Measurements from ENCODE around the gene ALOX12B. TPM values are rescaled to one million over a fixed set of nuclear protein-coding genes. Genes with fewer than 3 reads are reported as not detected.

ALOX12B gene
- total RNA-seq, 1 donor from 2014 or later: not detected

DNA sequence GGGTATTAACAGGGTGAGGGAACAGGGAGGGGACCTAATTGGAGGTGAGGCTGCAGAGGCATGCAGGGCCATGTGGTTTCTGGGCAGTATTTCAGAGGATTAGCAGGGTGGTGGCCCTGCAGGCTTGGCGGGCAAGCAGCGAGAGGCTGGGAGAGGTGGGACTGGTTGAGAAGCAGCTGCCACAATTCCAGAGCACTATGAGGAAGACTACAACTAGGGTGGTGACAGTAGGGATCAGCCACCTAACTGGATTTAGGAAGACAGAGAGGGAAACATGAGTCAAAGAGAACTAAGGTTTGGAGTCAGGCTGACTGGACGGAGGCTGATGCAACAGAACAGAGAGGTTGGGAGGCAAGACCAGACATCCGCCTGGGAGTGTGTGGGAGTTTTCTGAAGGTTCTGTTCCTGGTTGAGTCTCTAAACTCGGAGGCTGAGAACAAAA is 18.5 kb upstream of the ALOX12B start:
- Histone ChIP-seq H3K9ac (ENCODE audit: low read depth in 1 of 3, low read length in 3 of 3) (no peak overlapping the region), H3K4me3 (ENCODE audit: low read length in 3 of 3) (no peak overlapping the region), H3K4me1 (ENCODE audit: control insufficient read depth in 3 of 3, insufficient read depth in 3 of 3, low read length in 3 of 3) (peaks cover 6 to 7% (median 6%) of the 10 kb centered on the region in 3 donors), H3K36me3 (ENCODE audit: control insufficient read depth in 3 of 3, insufficient read depth in 3 of 3, low read length in 3 of 3) (no peaks in the 10 kb centered on the region), H3K27me3 (ENCODE audit: control insufficient read depth in 3 of 3, insufficient read depth in 3 of 3, low read length in 3 of 3) (peaks cover 28 to 30% (median 28%) of the 10 kb centered on the region in 3 donors), H3K27ac (ENCODE audit: low read depth, low read length) (no peak overlapping the region), H3K9me3 (ENCODE audit: control insufficient read depth in 3 of 3, low read length in 3 of 3) (no peaks in the 10 kb centered on the region)

- no peaks in the 10 kb centered on the region for H3K9me3 ChIP-seq (ENCODE audit: control insufficient read depth in 3 of 3, low read length in 3 of 3)
- no peak overlapping the region for H3K9ac ChIP-seq (ENCODE audit: low read depth in 1 of 3, low read length in 3 of 3)
- no peaks in the 10 kb centered on the region for H3K36me3 ChIP-seq (ENCODE audit: control insufficient read depth in 3 of 3, insufficient read depth in 3 of 3, low read length in 3 of 3)
These were observed 17.4 kb upstream of the ALOX12B start for GRCh38 chr17:8104911-8105310.

GRCh38 chr17:8103549-8103948 is 16.0 kb upstream of the ALOX12B start:
- Histone ChIP-seq H3K4me3 (ENCODE audit: low read length in 3 of 3) (no peak overlapping the region), H3K9ac (ENCODE audit: low read depth in 1 of 3, low read length in 3 of 3) (no peak overlapping the region), H3K27ac (ENCODE audit: low read depth, low read length) (no peak overlapping the region), H3K4me1 (ENCODE audit: control insufficient read depth in 3 of 3, insufficient read depth in 3 of 3, low read length in 3 of 3) (no peaks in the 10 kb centered on the region), H3K27me3 (ENCODE audit: control insufficient read depth in 3 of 3, insufficient read depth in 3 of 3, low read length in 3 of 3) (peaks cover 5 to 8% (median 8%) of the 10 kb centered on the region in 3 donors), H3K36me3 (ENCODE audit: control insufficient read depth in 3 of 3, insufficient read depth in 3 of 3, low read length in 3 of 3) (no peaks in the 10 kb centered on the region), H3K9me3 (ENCODE audit: control insufficient read depth in 3 of 3, low read length in 3 of 3) (no peaks in the 10 kb centered on the region)

More at GRCh38 chr17:8104911-8105310, 17.4 kb upstream of the ALOX12B start:
- Histone ChIP-seq H3K4me1 (ENCODE audit: control insufficient read depth in 3 of 3, insufficient read depth in 3 of 3, low read length in 3 of 3) (peaks cover 2% of the 10 kb centered on the region in 3 donors), H3K27ac (ENCODE audit: low read depth, low read length) (no peak overlapping the region), H3K27me3 (ENCODE audit: control insufficient read depth in 3 of 3, insufficient read depth in 3 of 3, low read length in 3 of 3) (peaks cover 18 to 19% (median 18%) of the 10 kb centered on the region in 3 donors), H3K4me3 (ENCODE audit: low read length in 3 of 3) (no peak overlapping the region)

DNA sequence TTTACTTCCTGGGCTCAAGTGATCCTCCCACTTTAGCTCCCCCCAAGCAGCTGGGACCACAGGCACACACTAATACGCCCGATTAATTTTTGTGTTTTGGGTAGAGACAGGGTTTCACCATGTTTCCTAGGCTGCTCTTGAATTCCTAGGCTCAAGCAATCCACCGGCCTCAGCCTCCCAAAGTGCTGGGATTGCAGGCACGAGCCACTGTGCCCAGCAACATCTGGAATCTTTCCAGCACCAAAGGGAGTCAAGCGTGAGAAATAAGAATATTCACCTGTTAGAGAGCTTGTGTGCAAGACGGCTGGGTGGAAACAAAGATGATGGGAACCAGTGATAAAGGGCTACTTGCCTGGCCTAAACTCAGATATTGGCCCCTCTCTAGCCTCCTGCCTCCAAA is 14.2 kb upstream of the ALOX12B start:
- Histone ChIP-seq H3K36me3 (ENCODE audit: control insufficient read depth in 3 of 3, insufficient read depth in 3 of 3, low read length in 3 of 3) (no peaks in the 10 kb centered on the region), H3K4me1 (ENCODE audit: control insufficient read depth in 3 of 3, insufficient read depth in 3 of 3, low read length in 3 of 3) (no peaks in the 10 kb centered on the region), H3K9ac (ENCODE audit: low read depth in 1 of 3, low read length in 3 of 3) (no peak overlapping the region), H3K27ac (ENCODE audit: low read depth, low read length) (no peak overlapping the region), H3K9me3 (ENCODE audit: control insufficient read depth in 3 of 3, low read length in 3 of 3) (no peaks in the 10 kb centered on the region), H3K27me3 (ENCODE audit: control insufficient read depth in 3 of 3, insufficient read depth in 3 of 3, low read length in 3 of 3) (peaks cover 5 to 8% (median 7%) of the 10 kb centered on the region in 3 donors), H3K4me3 (ENCODE audit: low read length in 3 of 3) (no peak overlapping the region)

DNA sequence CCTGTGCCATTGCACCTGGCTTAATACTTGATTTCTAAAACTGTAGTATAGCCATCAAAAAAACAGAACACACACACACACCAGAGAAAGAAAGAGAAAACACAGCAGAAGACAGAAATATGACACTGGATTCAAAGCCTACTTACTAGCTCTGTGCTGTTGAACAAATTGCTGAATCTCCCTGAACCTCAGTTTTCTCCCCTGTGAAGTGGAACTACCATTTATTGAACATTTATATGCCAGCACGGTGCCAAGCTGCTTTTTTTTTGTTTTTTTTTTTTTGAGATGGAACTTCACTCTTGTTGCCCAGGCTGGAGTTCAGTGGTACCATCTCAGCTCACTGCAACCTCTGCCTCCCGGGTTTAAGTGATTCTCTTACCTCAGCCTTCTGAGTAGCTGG is 13.2 kb upstream of the ALOX12B start:
- peaks cover 14 to 15% (median 14%) of the 10 kb centered on the region in 3 donors for H3K27me3 ChIP-seq (ENCODE audit: control insufficient read depth in 3 of 3, insufficient read depth in 3 of 3, low read length in 3 of 3)
- no peaks in the 10 kb centered on the region for H3K36me3 ChIP-seq (ENCODE audit: control insufficient read depth in 3 of 3, insufficient read depth in 3 of 3, low read length in 3 of 3)
- H3K4me3 ChIP-seq (ENCODE audit: low read length in 3 of 3): no peak overlapping the region
- H3K4me1 ChIP-seq (ENCODE audit: control insufficient read depth in 3 of 3, insufficient read depth in 3 of 3, low read length in 3 of 3): no peaks in the 10 kb centered on the region
- no peak overlapping the region for H3K27ac ChIP-seq (ENCODE audit: low read depth, low read length)
- H3K9me3 ChIP-seq (ENCODE audit: control insufficient read depth in 3 of 3, low read length in 3 of 3): no peaks in the 10 kb centered on the region
- no peak overlapping the region for H3K9ac ChIP-seq (ENCODE audit: low read depth in 1 of 3, low read length in 3 of 3)

DNA sequence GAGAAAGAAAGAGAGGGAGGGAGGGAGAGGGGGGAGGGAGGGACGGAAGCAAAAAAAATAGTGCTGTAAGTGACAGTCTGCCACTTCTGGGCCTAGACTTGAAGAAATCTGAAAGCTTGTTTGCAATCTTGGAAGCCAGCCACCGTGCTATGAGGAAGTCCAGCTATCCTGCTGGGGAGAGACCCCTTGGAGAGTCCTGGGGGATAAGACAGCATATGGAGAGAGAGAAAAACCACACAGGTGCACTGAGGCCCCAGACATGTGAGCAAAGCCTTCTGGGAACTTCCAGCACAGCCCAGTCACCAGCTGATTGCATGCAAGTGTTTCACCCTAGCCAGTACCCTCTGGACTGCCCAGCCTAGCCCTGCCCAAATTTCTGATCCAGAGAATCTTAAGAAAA is 12.6 kb upstream of the ALOX12B start:
- Histone ChIP-seq H3K27me3 (ENCODE audit: control insufficient read depth in 3 of 3, insufficient read depth in 3 of 3, low read length in 3 of 3) (peaks cover 20 to 21% (median 21%) of the 10 kb centered on the region in 3 donors), H3K4me1 (ENCODE audit: control insufficient read depth in 3 of 3, insufficient read depth in 3 of 3, low read length in 3 of 3) (no peaks in the 10 kb centered on the region), H3K4me3 (ENCODE audit: low read length in 3 of 3) (no peak overlapping the region), H3K36me3 (ENCODE audit: control insufficient read depth in 3 of 3, insufficient read depth in 3 of 3, low read length in 3 of 3) (no peaks in the 10 kb centered on the region), H3K9ac (ENCODE audit: low read depth in 1 of 3, low read length in 3 of 3) (no peak overlapping the region), H3K27ac (ENCODE audit: low read depth, low read length) (no peak overlapping the region), H3K9me3 (ENCODE audit: control insufficient read depth in 3 of 3, low read length in 3 of 3) (no peaks in the 10 kb centered on the region)

DNA sequence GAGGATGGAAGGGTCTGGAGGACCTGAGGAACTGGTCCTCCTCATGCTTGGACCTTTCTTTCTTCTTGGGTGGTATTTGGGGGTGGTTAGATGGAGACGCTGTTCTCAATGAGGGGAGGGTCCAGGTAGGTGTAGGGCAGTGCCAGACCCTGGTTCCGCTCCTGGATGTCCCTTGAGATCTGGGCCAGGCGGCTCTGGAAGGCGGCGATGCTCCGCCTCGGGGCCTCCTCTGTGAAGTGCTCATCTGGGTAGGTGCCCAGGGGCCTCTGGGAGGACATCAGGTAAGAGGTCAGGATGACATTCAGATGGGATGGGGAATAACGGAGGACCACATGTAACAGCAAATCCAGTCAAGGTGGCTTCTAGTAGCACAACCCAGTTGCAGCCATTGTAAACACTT is 9.0 kb upstream of the ALOX12B start:
- peaks cover 36 to 41% (median 38%) of the 10 kb centered on the region in 3 donors for H3K27me3 ChIP-seq (ENCODE audit: control insufficient read depth in 3 of 3, insufficient read depth in 3 of 3, low read length in 3 of 3)
- H3K4me1 ChIP-seq (ENCODE audit: control insufficient read depth in 3 of 3, insufficient read depth in 3 of 3, low read length in 3 of 3): no peaks in the 10 kb centered on the region
- H3K27ac ChIP-seq (ENCODE audit: low read depth, low read length): no peak overlapping the region
- no peaks in the 10 kb centered on the region for H3K36me3 ChIP-seq (ENCODE audit: control insufficient read depth in 3 of 3, insufficient read depth in 3 of 3, low read length in 3 of 3)
- no peak overlapping the region for H3K4me3 ChIP-seq (ENCODE audit: low read length in 3 of 3)
- H3K9ac ChIP-seq (ENCODE audit: low read depth in 1 of 3, low read length in 3 of 3): no peak overlapping the region
- H3K9me3 ChIP-seq (ENCODE audit: control insufficient read depth in 3 of 3, low read length in 3 of 3): no peaks in the 10 kb centered on the region

DNA sequence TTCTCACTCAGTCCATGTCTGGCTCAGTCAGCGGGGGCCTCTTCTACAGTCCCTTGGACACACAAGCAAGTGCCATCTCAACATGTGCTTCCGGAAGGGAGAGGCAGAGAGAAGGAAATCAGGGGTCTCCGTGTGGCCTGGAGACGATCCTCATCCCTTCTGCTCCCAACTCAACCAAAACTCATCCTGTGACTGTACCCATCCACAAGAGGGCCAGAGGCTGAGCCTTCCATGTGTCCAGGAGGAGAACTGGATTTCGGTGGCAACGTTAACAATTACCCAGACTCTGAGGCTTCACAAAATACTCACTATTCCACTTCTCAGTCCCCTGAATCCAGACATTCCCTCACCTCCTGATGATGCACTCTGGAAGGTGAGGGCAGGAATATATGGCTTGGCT is 7.8 kb upstream of the ALOX12B start:
- Histone ChIP-seq H3K9ac (ENCODE audit: low read depth in 1 of 3, low read length in 3 of 3) (no peak overlapping the region), H3K27me3 (ENCODE audit: control insufficient read depth in 3 of 3, insufficient read depth in 3 of 3, low read length in 3 of 3) (peaks cover 45 to 48% (median 47%) of the 10 kb centered on the region in 3 donors), H3K4me3 (ENCODE audit: low read length in 3 of 3) (no peak overlapping the region), H3K9me3 (ENCODE audit: control insufficient read depth in 3 of 3, low read length in 3 of 3) (no peaks in the 10 kb centered on the region), H3K4me1 (ENCODE audit: control insufficient read depth in 3 of 3, insufficient read depth in 3 of 3, low read length in 3 of 3) (no peaks in the 10 kb centered on the region), H3K36me3 (ENCODE audit: control insufficient read depth in 3 of 3, insufficient read depth in 3 of 3, low read length in 3 of 3) (no peaks in the 10 kb centered on the region), H3K27ac (ENCODE audit: low read depth, low read length) (no peak overlapping the region)

- Histone ChIP-seq H3K36me3 (ENCODE audit: control insufficient read depth in 3 of 3, insufficient read depth in 3 of 3, low read length in 3 of 3) (no peaks in the 10 kb centered on the region), H3K9me3 (ENCODE audit: control insufficient read depth in 3 of 3, low read length in 3 of 3) (no peaks in the 10 kb centered on the region), H3K27me3 (ENCODE audit: control insufficient read depth in 3 of 3, insufficient read depth in 3 of 3, low read length in 3 of 3) (peaks cover 49 to 58% (median 56%) of the 10 kb centered on the region in 3 donors), H3K27ac (ENCODE audit: low read depth, low read length) (no peak overlapping the region), H3K4me1 (ENCODE audit: control insufficient read depth in 3 of 3, insufficient read depth in 3 of 3, low read length in 3 of 3) (no peaks in the 10 kb centered on the region), H3K9ac (ENCODE audit: low read depth in 1 of 3, low read length in 3 of 3) (no peak overlapping the region), H3K4me3 (ENCODE audit: low read length in 3 of 3) (no peak overlapping the region)
These were observed 3.6 kb upstream of the ALOX12B start for GRCh38 chr17:8091033-8091687.

- no peak overlapping the region for H3K27ac ChIP-seq (ENCODE audit: low read depth, low read length)
- peaks cover 35 to 52% (median 47%) of the 10 kb centered on the region in 3 donors for H3K27me3 ChIP-seq (ENCODE audit: control insufficient read depth in 3 of 3, insufficient read depth in 3 of 3, low read length in 3 of 3)
- H3K9me3 ChIP-seq (ENCODE audit: control insufficient read depth in 3 of 3, low read length in 3 of 3): no peaks in the 10 kb centered on the region
These were observed 2.2 kb upstream of the ALOX12B start for GRCh38 chr17:8089728-8090127.

More at GRCh38 chr17:8089728-8090127, 2.2 kb upstream of the ALOX12B start:
- H3K36me3 ChIP-seq (ENCODE audit: control insufficient read depth in 3 of 3, insufficient read depth in 3 of 3, low read length in 3 of 3): no peaks in the 10 kb centered on the region
- no peak overlapping the region for H3K4me3 ChIP-seq (ENCODE audit: low read length in 3 of 3)
- H3K4me1 ChIP-seq (ENCODE audit: control insufficient read depth in 3 of 3, insufficient read depth in 3 of 3, low read length in 3 of 3): no peaks in the 10 kb centered on the region
- no peak overlapping the region for H3K9ac ChIP-seq (ENCODE audit: low read depth in 1 of 3, low read length in 3 of 3)

All from skeletal muscle tissue (tissue), 4 donors.